ENCODE results near the gene SLC4A4. TPM values are rescaled to one million over a fixed set of nuclear protein-coding genes. Genes with fewer than 3 reads are reported as not detected.

Gene SLC4A4
- total RNA-seq, 1 experiment from 2014 or later, result 1.8 TPM

- DNase-seq (ENCODE audit: low read depth), result no peak
These were observed 18.3 kb downstream of the SLC4A4 start for GRCh38 chr4:71356924-71357663.

GRCh38 chr4:71360844-71361243, 22.0 kb downstream of the SLC4A4 start:
- DNase-seq (ENCODE audit: low read depth), result no peak

- DNase-seq (ENCODE audit: low read depth), result no peak
These were observed 22.7 kb downstream of the SLC4A4 start for GRCh38 chr4:71361476-71361875.

GRCh38 chr4:71366766-71367165, 27.9 kb downstream of the SLC4A4 start:
- DNase-seq (ENCODE audit: low read depth), result no peak

- DNase-seq (ENCODE audit: low read depth), result no peak
These were observed 28.7 kb downstream of the SLC4A4 start for GRCh38 chr4:71367546-71367945.

GRCh38 chr4:71368906-71369305, 30.1 kb downstream of the SLC4A4 start:
- no peak for DNase-seq (ENCODE audit: low read depth)

GRCh38 chr4:71369536-71369935, 30.7 kb downstream of the SLC4A4 start:
- no peak for DNase-seq (ENCODE audit: low read depth)

- no peak for DNase-seq (ENCODE audit: low read depth)
These were observed 36.7 kb downstream of the SLC4A4 start for GRCh38 chr4:71375494-71375893.

- DNase-seq (ENCODE audit: low read depth), result peak; percentile 79
These were observed 38.7 kb downstream of the SLC4A4 start for GRCh38 chr4:71377561-71377960.

- DNase-seq (ENCODE audit: low read depth), result no peak
These were observed 40.3 kb downstream of the SLC4A4 start for GRCh38 chr4:71379126-71379525.

- DNase-seq (ENCODE audit: low read depth), result peak; percentile 49
These were observed 42.0 kb downstream of the SLC4A4 start for GRCh38 chr4:71380788-71381187.

- no peak for DNase-seq (ENCODE audit: low read depth)
These were observed 43.5 kb downstream of the SLC4A4 start for GRCh38 chr4:71382125-71382899.

GRCh38 chr4:71382900-71383560, 44.2 kb downstream of the SLC4A4 start:
- no peak for DNase-seq (ENCODE audit: low read depth)

- DNase-seq (ENCODE audit: low read depth), result no peak
These were observed 45.2 kb downstream of the SLC4A4 start for GRCh38 chr4:71383984-71384383.

GRCh38 chr4:71389149-71389827, 50.5 kb downstream of the SLC4A4 start:
- DNase-seq (ENCODE audit: low read depth), result no peak

- DNase-seq (ENCODE audit: low read depth), result no peak
These were observed 53.3 kb downstream of the SLC4A4 start for GRCh38 chr4:71392109-71392508.

GRCh38 chr4:71396382-71396781, 57.6 kb downstream of the SLC4A4 start:
- DNase-seq (ENCODE audit: low read depth), result peak; percentile 70

GRCh38 chr4:71400810-71401209, 62.0 kb downstream of the SLC4A4 start:
- DNase-seq (ENCODE audit: low read depth), result no peak

- DNase-seq (ENCODE audit: low read depth), result no peak
These were observed 63.8 kb downstream of the SLC4A4 start for GRCh38 chr4:71402616-71403015.

- peak; percentile 88 for DNase-seq (ENCODE audit: low read depth)
These were observed 65.2 kb downstream of the SLC4A4 start for GRCh38 chr4:71404049-71404448.

- DNase-seq (ENCODE audit: low read depth), result no peak
These were observed 67.0 kb downstream of the SLC4A4 start for GRCh38 chr4:71405791-71406190.

- peak; percentile 43 for DNase-seq (ENCODE audit: low read depth)
These were observed 67.7 kb downstream of the SLC4A4 start for GRCh38 chr4:71406459-71406963.

Measured in LHCN-M2 (cell line).